Measurements from ENCODE around the gene CAPN5. TPM values are rescaled to one million over a fixed set of nuclear protein-coding genes. Genes with fewer than 3 reads are reported as not detected.
"Not testable (repeated sequence)": the region's sequence is repeated elsewhere in the genome, so short reads cannot be mapped to it uniquely, and the experiment has no call there.

CAPN5 gene
- total RNA-seq, 1 donor from 2014 or later: 5.1 TPM

GRCh38 chr11:77095551-77096490 is 29.1 kb downstream of the CAPN5 start:
- DNase-seq (ENCODE audit: low spot score): no peak

DNA sequence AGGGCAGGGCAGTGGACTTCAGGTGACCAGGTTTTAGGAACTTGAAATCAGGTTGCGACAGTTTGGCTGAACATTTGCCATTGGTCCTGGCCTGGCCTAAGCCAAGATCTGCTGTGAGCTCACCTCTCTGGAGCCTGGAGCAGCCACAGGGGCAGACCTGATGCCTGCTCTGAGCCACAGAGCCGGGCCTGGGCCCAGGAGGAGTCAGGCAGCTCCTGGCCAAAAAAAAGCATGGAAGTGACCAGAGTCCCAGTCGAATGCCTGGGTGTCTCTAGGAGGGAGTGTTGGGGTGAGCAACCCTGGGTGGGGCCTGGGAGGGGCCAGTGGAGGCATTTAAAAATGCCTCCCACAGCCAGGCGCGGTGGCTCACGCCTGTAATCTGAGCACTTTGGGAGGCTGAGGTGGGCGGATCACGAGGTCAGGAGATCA is 29.8 kb downstream of the CAPN5 start:
- DNase-seq (ENCODE audit: low spot score): no peak

GRCh38 chr11:77097180-77097579 is 30.4 kb downstream of the CAPN5 start:
- not testable (repeated sequence) for DNase-seq (ENCODE audit: low spot score)

GRCh38 chr11:77100166-77101042 is 33.6 kb downstream of the CAPN5 start:
- DNase-seq (ENCODE audit: low spot score): no peak

- DNase-seq (ENCODE audit: low spot score): no peak
Measured at GRCh38 chr11:77101043-77101537, 34.3 kb downstream of the CAPN5 start.

DNA sequence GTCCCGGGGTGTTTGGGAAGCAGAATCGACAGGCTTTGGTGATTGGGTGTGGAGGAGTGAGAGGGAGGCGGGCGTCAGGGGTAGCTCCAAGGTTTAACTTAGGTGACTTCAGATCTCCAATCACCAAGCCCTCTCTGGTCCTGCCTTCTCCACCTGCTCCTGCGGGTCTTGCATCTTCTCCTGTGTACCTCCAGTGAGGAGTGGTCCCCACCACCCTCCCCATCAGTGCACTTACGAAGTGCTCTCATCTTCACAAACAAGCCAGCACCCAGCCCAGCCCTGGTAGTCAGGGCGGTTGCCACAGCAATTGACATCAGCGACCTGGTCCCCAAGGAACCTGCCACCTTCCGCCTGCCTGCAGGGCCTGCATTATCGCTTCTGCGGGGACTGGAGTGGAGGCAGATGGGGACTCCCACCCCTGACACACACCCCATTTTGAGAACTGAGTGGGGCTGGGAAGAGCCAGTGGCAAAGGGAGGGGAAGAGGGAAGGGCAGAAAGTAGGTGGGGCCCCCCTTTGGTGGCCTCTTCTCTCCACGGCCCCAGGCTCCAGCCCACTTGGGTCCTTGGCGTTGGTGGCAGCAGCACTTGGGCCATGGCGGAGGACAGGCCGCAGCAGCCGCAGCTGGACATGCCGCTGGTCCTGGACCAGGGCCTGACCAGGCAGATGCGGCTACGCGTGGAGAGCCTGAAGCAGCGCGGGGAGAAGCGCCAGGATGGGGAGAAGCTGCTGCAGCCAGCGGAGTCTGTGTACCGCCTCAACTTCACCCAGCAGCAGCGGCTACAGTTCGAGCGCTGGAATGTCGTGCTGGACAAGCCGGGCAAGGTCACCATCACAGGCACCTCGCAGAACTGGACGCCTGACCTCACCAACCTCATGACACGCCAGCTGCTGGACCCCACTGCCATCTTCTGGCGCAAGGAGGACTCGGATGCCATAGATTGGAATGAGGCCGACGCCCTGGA is 35.8 kb downstream of the CAPN5 start, which contains the start of gene OMP:
Gene OMP (plus strand): TSS at position 595 of the 965 bp plus-strand sequence. CDS start 0 bp downstream, at position 595.
- no peak for DNase-seq (ENCODE audit: low spot score)

DNA sequence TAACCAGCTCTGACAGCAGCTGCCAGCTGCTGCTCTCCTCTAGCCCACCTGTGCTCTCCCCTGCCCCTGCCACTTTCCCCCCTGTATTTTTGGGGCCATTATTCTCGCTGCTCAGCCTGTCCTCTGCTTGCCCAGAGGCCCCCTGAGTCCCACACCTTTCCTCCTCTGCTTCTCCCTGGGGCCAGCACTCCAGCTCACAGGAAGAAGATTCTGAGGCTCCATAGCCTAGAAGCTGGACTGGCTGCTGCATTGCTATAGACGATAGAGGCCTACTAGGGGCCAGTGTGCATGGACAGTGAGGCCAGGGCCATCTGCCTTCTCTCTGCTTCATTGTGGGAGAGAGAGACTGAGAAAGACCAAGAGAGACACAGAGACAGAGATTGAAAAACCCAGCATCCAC is 36.5 kb downstream of the CAPN5 start:
- no peak for DNase-seq (ENCODE audit: low spot score)

DNA sequence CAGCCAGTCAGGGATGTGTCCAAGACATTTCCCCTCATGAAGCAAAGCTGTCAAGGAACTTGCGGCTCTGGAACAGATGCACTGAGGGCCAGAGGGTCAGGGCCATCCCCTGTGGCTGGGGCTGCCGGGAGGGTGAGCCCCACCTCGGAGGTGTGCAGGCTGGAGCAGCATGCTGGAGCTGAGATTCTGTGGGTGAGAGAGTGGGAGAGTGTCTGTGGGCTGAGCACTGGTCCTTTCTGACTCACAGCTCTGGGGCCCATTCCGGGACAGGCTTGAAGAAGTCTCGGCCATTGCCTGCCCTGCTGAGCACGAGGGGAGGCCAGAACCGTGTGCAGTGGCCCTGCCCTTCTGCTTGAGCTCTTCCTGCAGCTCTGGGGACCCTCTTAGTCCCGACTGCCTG is 38.0 kb downstream of the CAPN5 start:
- DNase-seq (ENCODE audit: low spot score): no peak

DNA sequence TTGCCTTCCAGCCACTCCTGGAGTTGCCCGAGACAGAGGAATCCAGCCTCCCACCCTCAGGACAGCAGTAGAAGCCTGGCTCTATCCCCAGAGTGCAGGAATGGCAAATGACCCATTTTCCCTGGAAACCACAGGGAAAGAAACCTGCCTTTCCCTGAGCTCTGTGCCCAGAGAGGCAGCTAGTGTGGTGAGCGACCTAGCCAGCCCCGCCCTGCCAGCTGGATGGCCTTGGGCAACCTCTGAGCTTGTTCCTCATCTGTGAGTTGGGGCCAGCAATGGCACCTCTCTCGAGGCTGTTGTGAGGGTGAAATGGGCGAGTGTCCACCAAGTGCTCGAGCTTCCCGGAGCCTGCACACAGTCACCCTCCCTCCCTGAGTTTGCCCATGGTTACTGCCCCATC is 39.5 kb downstream of the CAPN5 start:
- DNase-seq (ENCODE audit: low spot score): no peak

GRCh38 chr11:77106759-77107158 is 40.0 kb downstream of the CAPN5 start:
- DNase-seq (ENCODE audit: low spot score): no peak

DNA sequence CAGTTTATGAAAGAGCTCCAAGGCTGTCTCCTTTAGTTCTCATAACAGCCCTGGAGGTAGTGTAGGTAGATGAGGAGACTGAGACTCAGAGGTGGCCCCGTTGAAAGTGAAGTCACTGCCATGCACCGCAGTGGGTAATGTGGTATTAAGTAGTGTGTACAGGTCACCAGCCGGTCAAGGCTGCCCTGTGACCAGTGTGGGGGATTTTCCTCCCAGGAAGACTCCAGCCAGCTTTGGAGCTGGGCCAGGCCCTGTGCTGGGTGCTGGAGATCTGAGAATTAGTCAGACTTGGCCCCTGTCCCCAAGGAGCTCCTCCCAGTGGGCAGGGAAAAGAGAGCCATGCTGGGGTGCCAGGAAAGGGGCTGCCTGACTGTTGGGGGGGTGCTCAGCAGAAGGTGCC is 41.2 kb downstream of the CAPN5 start:
- DNase-seq (ENCODE audit: low spot score): no peak

DNA sequence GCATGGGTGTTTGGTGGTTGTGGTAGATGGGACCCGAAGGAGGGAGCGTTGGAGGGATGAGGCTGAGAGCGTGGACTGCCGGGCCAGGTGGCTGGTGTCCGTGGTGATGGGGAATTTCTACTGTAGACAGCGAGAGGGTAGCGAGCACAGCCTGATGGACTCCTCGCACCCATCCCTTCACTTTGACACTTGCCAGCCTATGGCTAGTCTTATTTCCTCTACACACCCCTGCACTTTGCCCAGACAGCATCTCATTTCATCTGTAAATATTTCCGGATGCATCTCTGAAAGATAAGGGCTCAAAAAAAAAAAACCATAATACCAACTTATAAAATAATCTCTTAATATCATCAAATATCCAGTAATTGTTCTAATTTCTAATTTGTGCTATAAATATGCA is 41.7 kb downstream of the CAPN5 start:
- no peak for DNase-seq (ENCODE audit: low spot score)

DNA sequence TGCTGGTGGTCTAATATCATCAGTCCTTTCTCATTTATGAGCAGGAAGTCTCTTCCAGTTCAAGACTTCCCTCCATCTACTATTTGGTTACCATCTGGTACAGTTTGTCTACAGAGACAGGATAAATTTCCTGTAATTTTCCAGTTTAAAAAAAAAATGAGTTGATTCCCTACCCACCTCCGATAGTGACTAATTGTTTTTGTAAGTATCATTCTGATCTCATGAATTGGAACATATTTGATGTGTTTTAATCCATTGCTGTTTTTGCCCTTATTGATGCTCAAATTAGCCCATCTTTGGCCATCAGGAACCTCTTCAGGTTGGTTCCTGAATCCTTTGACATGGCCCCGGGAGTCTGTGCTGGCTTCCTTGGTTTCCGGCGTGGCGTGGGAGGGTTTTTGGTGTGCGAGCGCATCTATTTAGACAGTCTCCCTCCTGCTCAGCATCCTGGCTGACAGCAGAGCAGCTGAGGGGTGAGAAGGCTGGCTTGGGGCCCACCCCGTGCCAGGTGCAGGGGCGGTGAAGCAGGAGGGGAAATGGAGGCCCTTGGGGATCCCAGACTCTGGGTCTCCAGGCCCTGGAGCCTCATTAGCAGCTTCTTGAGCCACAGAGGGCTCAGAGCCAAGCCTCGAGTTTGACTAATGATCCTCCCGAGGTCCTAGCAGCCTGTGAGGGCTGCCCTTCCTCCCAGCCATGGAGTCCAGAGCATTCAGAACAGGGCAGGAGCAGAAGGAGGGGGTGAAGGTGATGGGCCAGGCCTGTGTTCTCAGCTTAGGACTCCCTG is 42.7 kb downstream of the CAPN5 start:
- DNase-seq (ENCODE audit: low spot score): no peak

DNA sequence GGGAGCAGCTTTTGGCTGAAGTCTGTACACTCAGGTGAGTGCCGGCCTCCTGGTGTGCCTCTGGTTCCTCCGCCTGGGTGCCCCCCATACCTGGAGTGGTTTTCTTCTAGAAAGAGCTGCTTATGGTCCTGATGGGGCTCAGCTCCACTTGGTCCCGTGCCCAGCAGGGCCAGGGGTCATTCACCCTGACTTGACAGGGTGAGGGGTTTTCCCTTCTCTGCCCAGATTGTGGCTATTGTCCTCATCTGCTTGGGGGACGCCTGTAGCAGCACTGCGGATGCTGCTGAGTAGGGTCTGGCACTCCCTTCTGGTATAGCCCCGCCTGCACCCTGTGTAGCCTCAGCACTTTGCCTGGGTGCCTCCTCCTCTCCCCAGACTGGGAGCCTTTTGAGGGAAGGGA is 44.1 kb downstream of the CAPN5 start:
- DNase-seq (ENCODE audit: low spot score): no peak

DNA sequence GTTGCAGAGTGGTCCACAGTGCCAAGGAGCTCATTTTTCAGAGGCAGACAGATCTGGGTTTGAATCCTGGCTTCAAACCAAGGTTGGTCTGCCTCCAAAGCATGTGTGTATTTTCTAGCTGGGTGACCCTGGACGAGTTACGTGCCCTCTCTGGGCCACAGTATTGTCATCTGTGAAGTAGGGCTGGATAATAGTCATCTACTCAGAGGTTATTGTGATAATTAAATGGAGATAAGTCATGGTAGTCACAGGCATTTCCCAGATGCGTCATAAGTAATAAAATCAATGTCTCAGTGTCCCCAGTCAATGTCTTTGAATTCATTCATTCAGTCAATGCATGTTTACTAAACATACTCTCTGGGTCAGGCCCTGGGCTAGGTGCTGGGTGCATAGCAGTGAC is 44.5 kb downstream of the CAPN5 start:
- DNase-seq (ENCODE audit: low spot score): no peak

DNA sequence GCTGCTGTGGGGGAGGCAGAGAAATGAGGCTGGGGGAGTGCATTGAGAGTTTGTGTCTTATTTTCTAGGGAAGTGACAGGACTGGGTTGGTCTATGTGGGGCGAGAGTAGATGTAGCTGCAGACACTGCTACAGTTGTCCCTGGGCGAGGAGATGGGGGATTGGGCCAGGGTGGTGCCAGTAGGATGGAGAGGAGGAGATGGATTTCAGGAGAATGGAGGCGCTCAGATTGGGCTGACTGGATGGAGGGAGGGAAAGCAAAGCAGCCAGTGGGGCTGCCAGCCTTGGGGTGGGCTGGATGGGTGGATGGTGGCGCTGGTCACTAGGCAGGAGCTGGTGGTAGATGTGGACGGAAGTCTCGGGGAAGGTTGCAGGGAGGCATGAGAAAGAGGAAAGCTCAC is 45.2 kb downstream of the CAPN5 start:
- no peak for DNase-seq (ENCODE audit: low spot score)

- DNase-seq (ENCODE audit: low spot score): no peak
Measured at GRCh38 chr11:77112641-77113381, 46.0 kb downstream of the CAPN5 start.

DNA sequence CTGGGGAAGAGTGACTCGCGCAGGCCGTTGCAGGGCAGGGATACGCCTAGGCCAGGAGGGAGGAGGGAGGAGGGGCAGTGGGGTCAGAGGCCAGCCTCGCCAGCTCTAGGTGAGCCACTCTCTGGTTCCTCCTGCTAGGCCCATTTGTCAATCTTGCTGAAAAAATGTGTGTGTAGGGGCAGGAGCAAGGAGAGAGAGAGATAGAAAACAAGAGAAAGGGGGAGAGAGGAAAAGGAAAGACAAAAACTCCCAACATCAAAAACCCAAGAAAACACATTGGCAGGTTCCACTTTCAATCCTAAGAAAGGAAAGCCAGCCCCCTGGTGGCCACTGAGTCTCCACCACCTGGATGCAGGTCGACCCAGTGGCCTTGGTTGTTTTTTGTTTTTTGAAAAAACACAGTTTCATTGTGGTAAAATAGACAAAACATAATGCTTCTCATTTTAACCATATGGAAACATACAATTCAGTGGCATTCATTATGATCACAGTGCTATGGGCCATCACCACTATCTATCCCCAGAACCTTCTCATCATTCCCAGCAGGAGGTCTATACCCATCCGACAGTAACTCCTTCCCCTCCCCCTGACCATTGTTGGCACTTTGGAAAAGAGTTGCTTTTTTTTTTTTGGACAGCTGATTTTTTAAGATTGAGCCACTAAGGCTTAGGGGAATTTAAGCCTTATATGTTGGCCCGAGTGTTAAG is 46.8 kb downstream of the CAPN5 start:
- no peak for DNase-seq (ENCODE audit: low spot score)
